ENCODE measurements around the gene TSPAN31.

DNA sequence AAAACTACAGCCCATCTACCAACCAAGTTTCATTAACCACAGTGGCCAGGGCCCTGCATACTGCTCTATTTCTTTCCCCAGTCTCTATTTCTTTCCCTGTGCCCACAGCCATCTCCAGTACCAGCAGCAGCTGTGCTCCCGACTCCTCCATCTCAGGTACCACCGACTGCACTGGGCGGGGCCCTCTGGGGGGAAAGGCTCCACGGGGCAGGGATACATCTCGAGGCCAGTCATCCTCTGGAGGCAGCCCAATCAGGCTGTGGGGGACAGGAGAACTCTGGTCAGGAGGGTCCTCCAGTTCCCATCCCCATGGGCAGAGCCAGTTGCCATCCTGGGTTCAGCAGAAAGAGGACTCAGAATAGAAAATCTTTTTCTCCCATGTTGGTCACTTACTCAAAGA lies 4.2 kb downstream of the TSPAN31 start:
- no peak for TF ChIP-seq EZH2 (IDR thresholded peaks at IDR 0.05; ENCODE audit: borderline replicate concordance, low read length)
- TF ChIP-seq, protein P1, sequence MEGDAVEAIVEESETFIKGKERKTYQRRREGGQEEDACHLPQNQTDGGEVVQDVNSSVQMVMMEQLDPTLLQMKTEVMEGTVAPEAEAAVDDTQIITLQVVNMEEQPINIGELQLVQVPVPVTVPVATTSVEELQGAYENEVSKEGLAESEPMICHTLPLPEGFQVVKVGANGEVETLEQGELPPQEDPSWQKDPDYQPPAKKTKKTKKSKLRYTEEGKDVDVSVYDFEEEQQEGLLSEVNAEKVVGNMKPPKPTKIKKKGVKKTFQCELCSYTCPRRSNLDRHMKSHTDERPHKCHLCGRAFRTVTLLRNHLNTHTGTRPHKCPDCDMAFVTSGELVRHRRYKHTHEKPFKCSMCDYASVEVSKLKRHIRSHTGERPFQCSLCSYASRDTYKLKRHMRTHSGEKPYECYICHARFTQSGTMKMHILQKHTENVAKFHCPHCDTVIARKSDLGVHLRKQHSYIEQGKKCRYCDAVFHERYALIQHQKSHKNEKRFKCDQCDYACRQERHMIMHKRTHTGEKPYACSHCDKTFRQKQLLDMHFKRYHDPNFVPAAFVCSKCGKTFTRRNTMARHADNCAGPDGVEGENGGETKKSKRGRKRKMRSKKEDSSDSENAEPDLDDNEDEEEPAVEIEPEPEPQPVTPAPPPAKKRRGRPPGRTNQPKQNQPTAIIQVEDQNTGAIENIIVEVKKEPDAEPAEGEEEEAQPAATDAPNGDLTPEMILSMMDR (conservative IDR thresholded peaks at IDR 0.05 in 1 of 2, IDR thresholded peaks at IDR 0.05 in 1 of 2; ENCODE audit: extremely low read depth in 1 of 2, insufficient read depth in 1 of 2, low read depth in 1 of 2, low read length in 2 of 2) = no peak
